Heart left ventricle (tissue), 13 donors: ENCODE data around the gene GRM8.

Experiments used
- POLR2A ChIP-seq, 2 donors: fragments of 450-650 bp; IDR thresholded peaks; one replicate each; pipeline ENCODE4 v1.6.1; 2017; ENCODE audit warnings: antibody characterized with exemption in 2 of 2, mild to moderate bottlenecking in 2 of 2, moderate library complexity in 2 of 2
- TF ChIP-seq, protein P1 (sequence below), 12 donors: fragments of 200-600 bp; sonication (generic) in 4 of 12; IDR thresholded peaks; one replicate each; pipeline versions ENCODE4 v1.5.0 to v1.8.0; 2018 to 2022; ENCODE audit warnings: antibody characterized with exemption in 12 of 12, mild to moderate bottlenecking in 5 of 12
- donor health status: ischemic (EF 13 %, LVEDD 7.1; RV severe dilation, severe dysfunction).
- donor health status: DM: no; HTN: yes; CAD: no.
- donor health status: DM: no; HTN: no; CAD: no.
- donor health status: ischemic (EF 25% LVEDD 6.9; RV normal size, moderate dysfunction).
- donor health status: ischemic (EF 25% LVEDD 5.7; RV mildly dilated, moderate dysfunction).
- donor health status: ischemic (EF 35%, LVEDD 5.7; RV mildly dilated, moderate dysfunction).
- donor health status: nonischemic (EF 11% LVEDD 7.7; RV severe dilation, severe dysfunction).
- donor health status: DM: yes; HTN: yes; CAD: no.
- donor health status: PGD.
- donor health status: ischemic (EF 29% LVEDD 5.4; RV normal size, mild dysfunction).
- donor health status: nonischemic (EF 23%, LVEDD 6.1; RV moderate dilation, normal function).

DNA sequence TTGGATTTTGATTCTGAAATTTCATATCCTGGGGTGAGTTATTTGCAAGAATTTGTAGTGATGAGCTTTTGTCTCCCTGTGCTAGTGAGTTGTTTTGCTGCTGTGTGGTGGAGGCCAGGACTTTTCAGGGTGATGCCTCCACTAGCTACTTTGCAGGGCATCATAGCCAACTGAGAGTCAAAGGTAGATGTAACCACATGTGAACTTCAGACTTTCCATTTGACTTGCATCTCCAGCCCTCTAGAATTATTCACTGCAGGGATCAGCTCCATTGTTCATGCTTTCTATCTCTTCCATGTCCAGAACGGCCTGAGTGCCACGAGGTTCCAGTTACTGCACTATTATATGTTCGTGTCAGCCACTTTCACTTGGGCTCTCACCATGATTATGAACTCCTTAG lies 534.3 kb downstream of the GRM8 start:
- TF ChIP-seq, protein P1, sequence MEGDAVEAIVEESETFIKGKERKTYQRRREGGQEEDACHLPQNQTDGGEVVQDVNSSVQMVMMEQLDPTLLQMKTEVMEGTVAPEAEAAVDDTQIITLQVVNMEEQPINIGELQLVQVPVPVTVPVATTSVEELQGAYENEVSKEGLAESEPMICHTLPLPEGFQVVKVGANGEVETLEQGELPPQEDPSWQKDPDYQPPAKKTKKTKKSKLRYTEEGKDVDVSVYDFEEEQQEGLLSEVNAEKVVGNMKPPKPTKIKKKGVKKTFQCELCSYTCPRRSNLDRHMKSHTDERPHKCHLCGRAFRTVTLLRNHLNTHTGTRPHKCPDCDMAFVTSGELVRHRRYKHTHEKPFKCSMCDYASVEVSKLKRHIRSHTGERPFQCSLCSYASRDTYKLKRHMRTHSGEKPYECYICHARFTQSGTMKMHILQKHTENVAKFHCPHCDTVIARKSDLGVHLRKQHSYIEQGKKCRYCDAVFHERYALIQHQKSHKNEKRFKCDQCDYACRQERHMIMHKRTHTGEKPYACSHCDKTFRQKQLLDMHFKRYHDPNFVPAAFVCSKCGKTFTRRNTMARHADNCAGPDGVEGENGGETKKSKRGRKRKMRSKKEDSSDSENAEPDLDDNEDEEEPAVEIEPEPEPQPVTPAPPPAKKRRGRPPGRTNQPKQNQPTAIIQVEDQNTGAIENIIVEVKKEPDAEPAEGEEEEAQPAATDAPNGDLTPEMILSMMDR (IDR thresholded peaks at IDR 0.05): no peak
- no peak for TF ChIP-seq POLR2A (IDR thresholded peaks at IDR 0.05)
